ENCODE results near the gene SPATA20. TPM values are rescaled to one million over a fixed set of nuclear protein-coding genes. Genes with fewer than 3 reads are reported as not detected.

The SPATA20 gene
- total RNA-seq, result 34.8 and 35.6 TPM in 2 replicates

DNA sequence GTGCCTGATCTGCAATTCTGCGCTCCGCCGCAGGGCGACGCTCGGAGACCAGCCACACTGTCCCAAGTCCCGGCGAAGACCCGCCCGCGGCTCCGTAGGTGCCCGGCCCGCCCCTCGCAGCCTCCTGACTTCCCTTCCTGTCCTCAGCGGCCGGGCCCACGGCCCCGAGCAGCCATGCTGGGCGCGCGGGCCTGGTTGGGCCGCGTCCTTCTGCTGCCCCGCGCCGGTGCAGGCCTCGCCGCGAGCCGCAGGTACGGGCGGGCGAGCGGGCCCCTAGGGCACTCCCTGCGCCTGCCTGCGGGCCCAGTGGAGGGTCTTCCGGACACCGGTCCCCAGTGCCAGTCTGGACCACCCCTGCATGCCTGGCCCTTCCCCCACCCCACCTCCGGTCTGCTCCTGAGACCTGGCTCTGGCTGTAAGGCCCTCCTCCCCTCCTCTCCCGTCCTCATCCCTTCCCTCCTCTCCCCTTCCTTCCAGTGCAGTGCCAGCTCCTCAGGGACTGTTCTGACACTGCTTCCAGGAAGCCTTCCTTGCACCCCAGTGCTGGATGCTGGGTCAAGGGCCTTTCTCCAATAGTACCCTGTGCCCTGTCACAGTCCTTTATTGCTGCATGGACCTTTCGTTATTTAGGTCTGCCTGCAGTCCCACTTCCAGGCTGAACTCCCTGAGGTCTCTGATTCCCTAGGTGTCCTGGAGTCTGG, at the start of gene SPATA20:
SPATA20 (plus strand) TSS at position 140 of the 701 bp plus-strand sequence; CDS start at position 175, 35 bp downstream.

DNA sequence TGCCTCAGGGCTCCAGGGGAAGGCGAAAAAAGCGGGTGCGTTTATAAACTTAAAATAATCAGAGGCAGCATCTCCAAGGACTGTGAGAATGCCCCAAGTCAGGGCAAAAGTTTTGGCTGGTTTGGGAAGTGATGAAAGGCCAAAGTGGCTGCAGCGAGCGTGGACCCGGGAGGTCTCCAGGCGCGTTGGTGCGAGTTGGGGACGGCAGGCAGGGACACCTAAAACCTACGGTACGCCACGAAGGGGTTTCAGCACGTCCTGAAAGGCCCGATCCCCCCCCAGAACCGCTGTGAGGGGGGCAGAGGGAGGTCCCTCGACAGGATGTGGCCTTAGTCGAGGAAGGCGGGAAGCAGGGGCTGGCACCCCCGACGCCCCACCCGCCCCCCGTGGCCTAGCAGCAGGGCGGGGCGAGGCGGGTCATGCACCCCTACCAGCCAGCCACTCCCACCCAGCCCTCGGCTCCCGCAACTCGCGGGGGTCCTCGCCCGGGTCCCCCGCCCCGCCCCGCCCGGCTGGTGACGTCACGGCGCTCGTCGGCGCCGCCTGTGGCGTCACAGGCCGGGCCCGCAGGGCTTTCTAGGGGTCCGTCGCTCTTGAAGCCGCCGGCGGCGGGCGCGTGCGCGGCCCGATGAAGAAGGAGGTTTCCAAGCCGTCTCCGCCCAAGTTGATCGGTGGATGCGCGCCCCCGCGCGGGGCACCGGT, 39.0 kb upstream of the SPATA20 start, which contains the start of gene MYCBPAP:
MYCBPAP (plus strand) TSS at position 569 of the 702 bp plus-strand sequence. CDS start 236 bp downstream, outside the sequence.

DNA sequence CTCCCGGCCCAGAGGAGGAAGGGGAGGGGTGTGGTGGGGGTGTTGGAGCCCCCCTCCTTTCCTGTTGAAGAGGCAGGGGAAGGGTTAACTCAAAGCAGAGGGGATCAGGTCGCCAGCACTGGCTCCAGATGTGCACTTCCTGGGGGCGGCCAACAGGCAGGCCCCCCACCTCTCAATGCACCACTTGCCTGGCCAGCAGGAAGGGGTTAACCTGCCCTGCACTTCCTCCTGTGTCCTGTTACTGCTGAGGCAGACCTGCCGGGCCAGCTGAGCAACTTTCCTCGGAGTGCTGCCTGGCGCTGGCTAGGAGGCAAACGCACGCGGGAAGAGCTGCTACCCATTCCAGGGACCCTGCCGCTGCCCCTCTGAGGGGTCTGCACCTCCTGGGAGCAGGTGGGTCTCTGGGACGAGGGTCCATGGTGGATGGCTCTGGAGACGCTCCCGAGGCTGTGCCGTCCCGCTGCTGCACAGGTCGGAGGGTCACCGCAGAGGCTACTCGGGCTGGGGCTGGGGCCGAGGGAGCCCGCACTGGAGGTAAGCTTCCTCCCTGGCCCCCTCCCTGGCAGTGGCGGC, 14.4 kb upstream of the SPATA20 start, which contains the start of gene EPN3:
EPN3 (plus strand) TSS at position 284 of the 573 bp plus-strand sequence. CDS start 3,822 bp downstream, outside the sequence.

DNA sequence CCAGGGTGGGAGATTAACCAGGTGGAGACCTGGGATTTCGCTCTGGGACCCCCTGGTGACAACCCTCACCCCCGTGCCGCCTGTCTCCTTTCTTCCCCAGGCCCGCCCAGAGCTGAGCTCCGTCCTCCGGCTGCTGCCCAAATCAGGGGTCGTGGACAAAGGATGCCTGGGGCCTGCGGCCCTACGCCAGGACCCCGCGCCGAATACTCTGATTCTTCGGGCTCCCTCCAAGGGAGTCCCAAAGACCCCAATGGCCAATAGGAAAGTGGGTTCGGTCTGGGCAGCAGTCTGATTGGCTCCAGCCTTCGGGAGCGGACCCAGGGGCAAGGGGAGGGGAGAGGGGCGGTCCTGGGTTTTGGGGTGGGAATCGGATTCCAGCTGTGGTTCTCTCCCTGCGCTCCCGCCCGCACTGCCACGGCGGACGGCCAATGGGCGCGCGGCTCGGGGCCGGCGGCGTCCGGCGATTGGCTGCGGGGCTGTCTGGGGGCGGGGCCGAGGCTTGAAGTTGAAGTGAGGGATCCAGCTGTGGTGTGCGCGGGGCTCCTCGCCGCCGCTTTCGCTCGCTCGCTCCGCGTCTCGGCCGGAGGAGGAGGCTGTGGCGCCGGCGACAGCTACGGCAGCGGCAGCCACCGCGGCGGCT, 13.3 kb downstream of the SPATA20 start, which contains the start of gene CACNA1G:
CACNA1G (plus strand) TSS at position 531 of the 640 bp plus-strand sequence. CDS start 745 bp downstream, outside the sequence.

Other genes starting within 250 kb of the SPATA20 start
- gene XYLT2, start 201.0 kb upstream of the SPATA20 start, total RNA-seq, result 43.9 and 59.2 TPM in 2 replicates
- 90.5 and 97.3 TPM in 2 replicates for gene MRPL27, start 174.0 kb upstream of the SPATA20 start, total RNA-seq
- gene EME1, start 173.9 kb upstream of the SPATA20 start, total RNA-seq, result 4.9 and 5.6 TPM in 2 replicates
- gene LRRC59, start 149.7 kb upstream of the SPATA20 start, total RNA-seq, result 161 and 163 TPM in 2 replicates
- 23.7 and 46.3 TPM in 2 replicates for gene ACSF2, start 121.0 kb upstream of the SPATA20 start, total RNA-seq
- not detected in 2 replicates for gene CHAD, start 78.3 kb upstream of the SPATA20 start, total RNA-seq
- 12.8 and 15.0 TPM in 2 replicates for gene RSAD1, start 68.3 kb upstream of the SPATA20 start, total RNA-seq
- 0.60 TPM in 1 of 2 replicates, not detected in the other for gene MYCBPAP, start 38.7 kb upstream of the SPATA20 start, total RNA-seq
- 30.8 and 61.9 TPM in 2 replicates for gene EPN3, start 14.4 kb upstream of the SPATA20 start, total RNA-seq
- 0.05 TPM in 1 of 2 replicates, not detected in the other for gene CACNA1G, start 13.5 kb downstream of the SPATA20 start, total RNA-seq
- gene ABCC3, start 87.7 kb downstream of the SPATA20 start, total RNA-seq, result 13.3 and 13.7 TPM in 2 replicates
- gene ANKRD40, start 160.7 kb downstream of the SPATA20 start, total RNA-seq, result 18.7 and 19.9 TPM in 2 replicates
- 22.3 and 26.0 TPM in 2 replicates for gene LUC7L3, start 172.4 kb downstream of the SPATA20 start, total RNA-seq
- gene ANKRD40CL, start 220.3 kb downstream of the SPATA20 start, total RNA-seq, result not detected in 2 replicates